ENCODE data around the gene RBM10. TPM values are rescaled to one million over a fixed set of nuclear protein-coding genes. Genes with fewer than 3 reads are reported as not detected.

Gene RBM10
- total and polyA plus RNA-seq, 2 experiments from 2014 or later = 39.5 to 101 TPM

DNA sequence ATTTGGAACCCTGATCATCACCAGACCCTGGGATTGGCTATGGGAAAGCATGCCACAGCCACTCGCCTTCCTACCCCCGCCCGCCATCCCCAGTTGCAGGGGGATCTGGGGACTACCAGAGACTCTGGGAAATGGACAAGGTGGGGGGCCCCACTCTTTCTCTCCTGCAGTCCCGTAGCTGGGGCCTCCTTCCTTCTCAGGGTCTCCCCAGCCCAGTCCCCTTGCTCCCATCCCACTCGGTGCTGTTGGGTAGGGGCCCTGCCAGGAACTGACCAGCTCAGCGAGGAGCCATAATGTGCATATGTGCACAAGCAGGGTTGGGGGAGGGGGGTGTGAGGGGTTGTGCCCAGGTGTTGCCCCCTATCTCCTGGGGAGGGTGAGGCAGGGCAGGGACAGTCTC lies 84.4 kb downstream of the RBM10 start (continued):
- TF ChIP-seq, protein P1, sequence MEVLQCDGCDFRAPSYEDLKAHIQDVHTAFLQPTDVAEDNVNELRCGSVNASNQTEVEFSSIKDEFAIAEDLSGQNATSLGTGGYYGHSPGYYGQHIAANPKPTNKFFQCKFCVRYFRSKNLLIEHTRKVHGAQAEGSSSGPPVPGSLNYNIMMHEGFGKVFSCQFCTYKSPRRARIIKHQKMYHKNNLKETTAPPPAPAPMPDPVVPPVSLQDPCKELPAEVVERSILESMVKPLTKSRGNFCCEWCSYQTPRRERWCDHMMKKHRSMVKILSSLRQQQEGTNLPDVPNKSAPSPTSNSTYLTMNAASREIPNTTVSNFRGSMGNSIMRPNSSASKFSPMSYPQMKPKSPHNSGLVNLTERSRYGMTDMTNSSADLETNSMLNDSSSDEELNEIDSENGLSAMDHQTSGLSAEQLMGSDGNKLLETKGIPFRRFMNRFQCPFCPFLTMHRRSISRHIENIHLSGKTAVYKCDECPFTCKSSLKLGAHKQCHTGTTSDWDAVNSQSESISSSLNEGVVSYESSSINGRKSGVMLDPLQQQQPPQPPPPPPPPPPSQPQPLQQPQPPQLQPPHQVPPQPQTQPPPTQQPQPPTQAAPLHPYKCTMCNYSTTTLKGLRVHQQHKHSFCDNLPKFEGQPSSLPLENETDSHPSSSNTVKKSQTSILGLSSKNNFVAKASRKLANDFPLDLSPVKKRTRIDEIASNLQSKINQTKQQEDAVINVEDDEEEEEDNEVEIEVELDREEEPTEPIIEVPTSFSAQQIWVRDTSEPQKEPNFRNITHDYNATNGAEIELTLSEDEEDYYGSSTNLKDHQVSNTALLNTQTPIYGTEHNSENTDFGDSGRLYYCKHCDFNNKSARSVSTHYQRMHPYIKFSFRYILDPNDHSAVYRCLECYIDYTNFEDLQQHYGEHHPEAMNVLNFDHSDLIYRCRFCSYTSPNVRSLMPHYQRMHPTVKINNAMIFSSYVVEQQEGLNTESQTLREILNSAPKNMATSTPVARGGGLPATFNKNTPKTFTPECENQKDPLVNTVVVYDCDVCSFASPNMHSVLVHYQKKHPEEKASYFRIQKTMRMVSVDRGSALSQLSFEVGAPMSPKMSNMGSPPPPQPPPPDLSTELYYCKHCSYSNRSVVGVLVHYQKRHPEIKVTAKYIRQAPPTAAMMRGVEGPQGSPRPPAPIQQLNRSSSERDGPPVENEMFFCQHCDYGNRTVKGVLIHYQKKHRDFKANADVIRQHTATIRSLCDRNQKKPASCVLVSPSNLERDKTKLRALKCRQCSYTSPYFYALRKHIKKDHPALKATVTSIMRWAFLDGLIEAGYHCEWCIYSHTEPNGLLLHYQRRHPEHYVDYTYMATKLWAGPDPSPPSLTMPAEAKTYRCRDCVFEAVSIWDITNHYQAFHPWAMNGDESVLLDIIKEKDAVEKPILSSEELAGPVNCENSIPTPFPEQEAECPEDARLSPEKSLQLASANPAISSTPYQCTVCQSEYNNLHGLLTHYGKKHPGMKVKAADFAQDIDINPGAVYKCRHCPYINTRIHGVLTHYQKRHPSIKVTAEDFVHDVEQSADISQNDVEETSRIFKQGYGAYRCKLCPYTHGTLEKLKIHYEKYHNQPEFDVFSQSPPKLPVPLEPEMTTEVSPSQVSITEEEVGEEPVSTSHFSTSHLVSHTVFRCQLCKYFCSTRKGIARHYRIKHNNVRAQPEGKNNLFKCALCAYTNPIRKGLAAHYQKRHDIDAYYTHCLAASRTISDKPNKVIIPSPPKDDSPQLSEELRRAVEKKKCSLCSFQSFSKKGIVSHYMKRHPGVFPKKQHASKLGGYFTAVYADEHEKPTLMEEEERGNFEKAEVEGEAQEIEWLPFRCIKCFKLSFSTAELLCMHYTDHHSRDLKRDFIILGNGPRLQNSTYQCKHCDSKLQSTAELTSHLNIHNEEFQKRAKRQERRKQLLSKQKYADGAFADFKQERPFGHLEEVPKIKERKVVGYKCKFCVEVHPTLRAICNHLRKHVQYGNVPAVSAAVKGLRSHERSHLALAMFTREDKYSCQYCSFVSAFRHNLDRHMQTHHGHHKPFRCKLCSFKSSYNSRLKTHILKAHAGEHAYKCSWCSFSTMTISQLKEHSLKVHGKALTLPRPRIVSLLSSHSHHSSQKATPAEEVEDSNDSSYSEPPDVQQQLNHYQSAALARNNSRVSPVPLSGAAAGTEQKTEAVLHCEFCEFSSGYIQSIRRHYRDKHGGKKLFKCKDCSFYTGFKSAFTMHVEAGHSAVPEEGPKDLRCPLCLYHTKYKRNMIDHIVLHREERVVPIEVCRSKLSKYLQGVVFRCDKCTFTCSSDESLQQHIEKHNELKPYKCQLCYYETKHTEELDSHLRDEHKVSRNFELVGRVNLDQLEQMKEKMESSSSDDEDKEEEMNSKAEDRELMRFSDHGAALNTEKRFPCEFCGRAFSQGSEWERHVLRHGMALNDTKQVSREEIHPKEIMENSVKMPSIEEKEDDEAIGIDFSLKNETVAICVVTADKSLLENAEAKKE (CRISPR knock-in tag; IDR thresholded peaks at IDR 0.05) = no peak
- TF ChIP-seq ZNF331 (CRISPR knock-in tag; IDR thresholded peaks at IDR 0.05; ENCODE audit: low read depth) = no peak
- TF ChIP-seq STAT1 (IDR thresholded peaks at IDR 0.05; ENCODE audit: unreplicated experiment) = no peak
- no peak for TF ChIP-seq ETS1 (IDR thresholded peaks at IDR 0.05)
- TF ChIP-seq CREB1 (CRISPR knock-in tag; IDR thresholded peaks at IDR 0.05; ENCODE audit: low read depth) = no peak
- no peak for TF ChIP-seq POLR2AphosphoS5 (IDR thresholded peaks at IDR 0.05; ENCODE audit: low read depth)
- no peak for TF ChIP-seq EZH2 (IDR thresholded peaks at IDR 0.05; ENCODE audit: low read depth, unreplicated experiment)
- TF ChIP-seq NANOG (IDR thresholded peaks at IDR 0.05; ENCODE audit: borderline replicate concordance) = no peak
- no peak for TF ChIP-seq JUNB (IDR thresholded peaks at IDR 0.05; ENCODE audit: unreplicated experiment)
- no peak for TF ChIP-seq EZH2phosphoT487 (IDR thresholded peaks at IDR 0.05; ENCODE audit: unreplicated experiment)

Data from GM23338 (cell line).